SK-N-SH (cell line): ENCODE data around the gene PCED1A. TPM values are rescaled to one million over a fixed set of nuclear protein-coding genes. Genes with fewer than 3 reads are reported as not detected.

ENCODE experiments used
- CTCF ChIA-PET: fragments of 300-600, 350-600 bp; formaldehyde crosslinking; extraction: SDS; loops from one replicate; lab custom pipeline; 2021; lab: Yijun Ruan, JAX
- POLR2A ChIA-PET: fragments of 350-600 bp; sonication (Branson Sonifier 250); formaldehyde crosslinking; extraction: SDS; loops from one replicate; lab custom pipeline; 2020; ENCODE audit warnings: antibody characterized with exemption, inconsistent platforms; lab: Yijun Ruan, JAX
- DNase-seq: peaks from one replicate; pipeline ENCODE4 v3.0.0; 2012
- H2AFZ ChIP-seq: fragments of 200-600 bp; sonication (generic); 2 replicates; pipeline ENCODE4 v1.8.1; 2016; ENCODE audit warnings: antibody characterized with exemption, mild to moderate bottlenecking, low read depth
- H3F3A ChIP-seq: fragments of 200-600 bp; sonication (generic); replicated peaks from 2 replicates; pipeline ENCODE3; 2016; ENCODE audit warnings: antibody characterized with exemption, mild to moderate bottlenecking; ENCODE audit not compliant: insufficient read depth
- H3K27ac ChIP-seq, 2 experiments: fragments of 200-500 bp in 1 of 2; fragments of 200-600 bp in 1 of 2; sonication (Bioruptor generic) in 1 of 2; sonication (generic), shearing (Covaris generic) in 1 of 2; 2 replicates each; pipeline versions ENCODE4 v1.5.1 to v1.6.1; 2014 to 2016; ENCODE audit warnings: low read depth in 2 of 2, inconsistent platforms in 1 of 2, low read length in 1 of 2, mild to moderate bottlenecking in 1 of 2, mixed read lengths in 1 of 2
- H3K27me3 ChIP-seq: fragments of 200-600 bp; sonication (generic), shearing (Covaris generic); 2 replicates; pipeline ENCODE4 v1.6.1; 2016; ENCODE audit warnings: mixed run types; ENCODE audit not compliant: insufficient read depth
- H3K36me3 ChIP-seq, 2 experiments: fragments of 200-500 bp in 1 of 2; fragments of 200-600 bp in 1 of 2; sonication (Bioruptor generic) in 1 of 2; sonication (generic) in 1 of 2; replicated peaks in 1 of 2; 2 replicates each; pipeline versions ENCODE3 to v1.5.1; 2014 to 2016; ENCODE audit warnings: low read length in 1 of 2, mild to moderate bottlenecking in 1 of 2; ENCODE audit not compliant: insufficient read depth in 2 of 2, control insufficient read depth in 1 of 2
- H3K4me1 ChIP-seq, 2 experiments: fragments of 200-500 bp in 1 of 2; fragments of 200-600 bp in 1 of 2; sonication (Bioruptor generic) in 1 of 2; sonication (generic), shearing (Covaris generic) in 1 of 2; 2 replicates each; pipeline versions ENCODE4 v1.5.1 to v1.6.1; 2014 to 2016; ENCODE audit warnings: low read depth in 1 of 2, low read length in 1 of 2, mixed run types in 1 of 2; ENCODE audit not compliant: insufficient read depth in 2 of 2, control insufficient read depth in 1 of 2
- H3K4me2 ChIP-seq: fragments of 200-600 bp; sonication (generic), shearing (Covaris generic); 2 replicates; pipeline ENCODE4 v1.6.1; 2017; ENCODE audit warnings: mixed run types
- H3K4me3 ChIP-seq, 2 experiments: fragments of 200-500 bp in 1 of 2; fragments of 200-600 bp in 1 of 2; sonication (Bioruptor generic) in 1 of 2; sonication (generic), shearing (Covaris generic) in 1 of 2; 2 replicates each; pipeline versions ENCODE4 v1.5.1 to v1.8.1; 2014 to 2016; ENCODE audit warnings: low read depth in 2 of 2, inconsistent platforms in 1 of 2, low read length in 1 of 2, mild to moderate bottlenecking in 1 of 2, mixed read lengths in 1 of 2, moderate library complexity in 1 of 2
- H3K79me2 ChIP-seq: fragments of 200-600 bp; sonication (generic); 2 replicates; pipeline ENCODE4 v1.8.1; 2017; ENCODE audit warnings: mild to moderate bottlenecking; ENCODE audit not compliant: insufficient read depth
- H3K9ac ChIP-seq: fragments of 200-600 bp; sonication (generic); 2 replicates; pipeline ENCODE4 v1.6.1; 2017; ENCODE audit warnings: mixed run types
- H3K9me2 ChIP-seq: fragments of 200-600 bp; sonication (generic); 2 replicates; pipeline ENCODE4 v1.6.1; 2017; ENCODE audit warnings: mixed run types
- H3K9me3 ChIP-seq: fragments of 200-600 bp; sonication (generic); 2 replicates; pipeline ENCODE4 v1.6.1; 2017; ENCODE audit warnings: mixed run types, mild to moderate bottlenecking, moderate library complexity
- H4K20me1 ChIP-seq: fragments of 200-600 bp; sonication (generic); 2 replicates; pipeline ENCODE4 v1.6.1; 2017; ENCODE audit warnings: mild to moderate bottlenecking, mixed run types; ENCODE audit not compliant: insufficient read depth
- EZH2phosphoT487 ChIP-seq: fragments of 200-600 bp; sonication (generic); IDR thresholded peaks from 2 replicates; pipeline ENCODE4 v1.6.1; 2017; ENCODE audit warnings: low read depth, mixed run types, mild to moderate bottlenecking, antibody characterized with exemption, moderate library complexity, borderline replicate concordance
- FOXM1 ChIP-seq: IDR thresholded peaks from 2 replicates; pipeline ENCODE4 v1.4.0; 2012; ENCODE audit warnings: low read depth, mild to moderate bottlenecking
- NRF1 ChIP-seq: IDR thresholded peaks from 2 replicates; pipeline ENCODE4 v1.6.1; 2012; ENCODE audit warnings: low read depth, mild to moderate bottlenecking, low read length
- POLR2AphosphoS5 ChIP-seq: IDR thresholded peaks from 2 replicates; pipeline ENCODE4 v1.6.1; 2012; ENCODE audit warnings: low read depth, low read length
- RAD21 ChIP-seq: IDR thresholded peaks from 2 replicates; pipeline ENCODE4 v1.6.1; 2012; ENCODE audit warnings: mild to moderate bottlenecking, low read length
- RFX5 ChIP-seq: IDR thresholded peaks from 2 replicates; pipeline ENCODE4 v1.6.1; 2012; ENCODE audit warnings: mild to moderate bottlenecking, improper control_type of control experiment, low read length
- TEAD4 ChIP-seq: IDR thresholded peaks from 2 replicates; pipeline ENCODE4 v1.4.0; 2012; ENCODE audit warnings: mild to moderate bottlenecking, borderline replicate concordance; ENCODE audit not compliant: insufficient read depth
- WGBS: methylation state at CpG from one replicate; pipeline ENCODE4 v1.1.6; 2017; ENCODE audit warnings: low lambda C conversion rate; 5-methylcytosine and 5-hydroxymethylcytosine counted together
- polyA plus RNA-seq, 3 experiments: library from polyadenylated mRNA; depleted of rRNA; stranded (reverse); fragments of >200 nt; gene quantifications; 2 replicates each; pipeline ENCODE4 v1.2.3, GENCODE V29; 2012
- TF ChIP-seq, protein P1 (sequence below): fragments of 150-350 bp; IDR thresholded peaks from 2 replicates; pipeline ENCODE4 v1.6.1; 2017; ENCODE audit warnings: antibody characterized with exemption, low read length, low read depth, borderline replicate concordance
- TF ChIP-seq, protein P2 (sequence below): IDR thresholded peaks from 2 replicates; pipeline ENCODE4 v1.4.0; 2012; ENCODE audit warnings: low read depth, borderline replicate concordance
- TF ChIP-seq, protein P3 (sequence below): IDR thresholded peaks from 2 replicates; pipeline ENCODE4 v1.4.0; 2012; ENCODE audit warnings: low read depth
- TF ChIP-seq, protein P4 (sequence below): fragments of 200-600 bp; sonication (generic); IDR thresholded peaks from 2 replicates; pipeline ENCODE4 v1.6.1; 2017; ENCODE audit warnings: antibody characterized with exemption, mild to moderate bottlenecking, moderate library complexity
- TF ChIP-seq, protein P5 (sequence below): IDR thresholded peaks from 2 replicates; pipeline ENCODE4 v1.6.1; 2012; ENCODE audit warnings: mild to moderate bottlenecking, low read depth, low read length, moderate library complexity

Gene PCED1A
- polyA plus RNA-seq, 1 of the 3 experiments (the other 2 are of a cell fraction): 65.2 TPM

DNA sequence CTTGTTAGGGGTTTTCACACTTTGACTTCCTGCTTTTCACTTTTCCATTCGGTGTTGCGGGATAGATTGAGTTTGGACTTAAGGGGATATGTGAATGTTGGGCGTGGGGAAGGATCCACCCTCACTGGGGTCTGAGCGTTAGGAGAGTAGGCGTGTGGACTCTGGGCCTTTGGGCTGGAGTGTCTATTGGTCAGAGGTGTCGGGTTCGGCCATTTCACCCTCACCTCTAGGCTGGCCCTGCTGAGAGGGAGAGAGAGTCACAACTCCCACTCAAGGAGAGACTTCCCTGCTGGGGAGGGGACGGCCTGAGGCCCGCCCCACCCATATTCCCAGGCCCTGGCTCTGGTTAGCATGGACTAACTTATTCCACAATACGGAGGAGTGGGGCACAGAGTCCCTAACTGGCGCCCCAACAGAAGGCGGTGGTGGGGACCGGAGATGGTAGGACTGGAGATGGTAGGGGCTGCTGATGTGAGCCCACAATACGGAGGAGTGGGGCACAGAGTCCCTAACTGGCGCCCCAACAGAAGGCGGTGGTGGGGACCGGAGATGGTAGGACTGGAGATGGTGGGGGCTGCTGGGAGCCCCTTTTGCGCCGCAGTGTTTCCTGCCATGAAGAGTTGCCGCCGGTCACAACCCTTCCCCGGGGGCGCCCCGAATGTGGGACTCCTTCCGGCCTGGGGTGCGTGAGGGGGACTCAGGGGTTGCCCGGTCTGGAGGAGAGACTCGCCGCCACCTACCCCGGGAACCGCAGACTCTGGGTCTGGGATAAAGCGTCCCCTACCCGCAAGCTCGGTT, 31.4 kb upstream of the PCED1A start:
- peak; percentile 68 for DNase-seq
- Histone ChIP-seq H3K79me2 (peaks cover 33% of the 10 kb centered on the region), H3K9ac (no peak overlapping the region), H3K4me3 (peak overlapping the region; percentile 89 to 98), H3K9me3 (no peaks in the 10 kb centered on the region), H3K36me3 (peaks cover 0 to 3% of the 10 kb centered on the region in 2 experiments), H4K20me1 (peaks cover 4% of the 10 kb centered on the region; the same call in 1 of the 2 replicates), H2AFZ (peak overlapping the region; percentile 94; the same call in 1 of the 2 replicates), H3K4me2 (peak overlapping the region; percentile 97), H3K27ac (no peak overlapping the region), H3K9me2 (no peaks in the 10 kb centered on the region), H3K4me1 (peaks cover 13 to 22% of the 10 kb centered on the region in 2 experiments), H3F3A (peaks cover 20% of the 10 kb centered on the region), H3K27me3 (no peaks in the 10 kb centered on the region)
- 83% methylated on average over 17 of the region's 34 CpGs for WGBS
- TF ChIP-seq POLR2AphosphoS5 (no peak), NRF1 (no peak), TEAD4 (no peak), RFX5 (no peak), EZH2phosphoT487 (no peak), RAD21 (no peak), FOXM1 (no peak)
- TF ChIP-seq, protein P1, sequence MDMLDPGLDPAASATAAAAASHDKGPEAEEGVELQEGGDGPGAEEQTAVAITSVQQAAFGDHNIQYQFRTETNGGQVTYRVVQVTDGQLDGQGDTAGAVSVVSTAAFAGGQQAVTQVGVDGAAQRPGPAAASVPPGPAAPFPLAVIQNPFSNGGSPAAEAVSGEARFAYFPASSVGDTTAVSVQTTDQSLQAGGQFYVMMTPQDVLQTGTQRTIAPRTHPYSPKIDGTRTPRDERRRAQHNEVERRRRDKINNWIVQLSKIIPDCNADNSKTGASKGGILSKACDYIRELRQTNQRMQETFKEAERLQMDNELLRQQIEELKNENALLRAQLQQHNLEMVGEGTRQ: no peak
- TF ChIP-seq, protein P2, sequence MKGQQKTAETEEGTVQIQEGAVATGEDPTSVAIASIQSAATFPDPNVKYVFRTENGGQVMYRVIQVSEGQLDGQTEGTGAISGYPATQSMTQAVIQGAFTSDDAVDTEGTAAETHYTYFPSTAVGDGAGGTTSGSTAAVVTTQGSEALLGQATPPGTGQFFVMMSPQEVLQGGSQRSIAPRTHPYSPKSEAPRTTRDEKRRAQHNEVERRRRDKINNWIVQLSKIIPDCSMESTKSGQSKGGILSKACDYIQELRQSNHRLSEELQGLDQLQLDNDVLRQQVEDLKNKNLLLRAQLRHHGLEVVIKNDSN: no peak
- TF ChIP-seq, protein P3, sequence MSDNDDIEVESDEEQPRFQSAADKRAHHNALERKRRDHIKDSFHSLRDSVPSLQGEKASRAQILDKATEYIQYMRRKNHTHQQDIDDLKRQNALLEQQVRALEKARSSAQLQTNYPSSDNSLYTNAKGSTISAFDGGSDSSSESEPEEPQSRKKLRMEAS: no peak
- TF ChIP-seq, protein P4, sequence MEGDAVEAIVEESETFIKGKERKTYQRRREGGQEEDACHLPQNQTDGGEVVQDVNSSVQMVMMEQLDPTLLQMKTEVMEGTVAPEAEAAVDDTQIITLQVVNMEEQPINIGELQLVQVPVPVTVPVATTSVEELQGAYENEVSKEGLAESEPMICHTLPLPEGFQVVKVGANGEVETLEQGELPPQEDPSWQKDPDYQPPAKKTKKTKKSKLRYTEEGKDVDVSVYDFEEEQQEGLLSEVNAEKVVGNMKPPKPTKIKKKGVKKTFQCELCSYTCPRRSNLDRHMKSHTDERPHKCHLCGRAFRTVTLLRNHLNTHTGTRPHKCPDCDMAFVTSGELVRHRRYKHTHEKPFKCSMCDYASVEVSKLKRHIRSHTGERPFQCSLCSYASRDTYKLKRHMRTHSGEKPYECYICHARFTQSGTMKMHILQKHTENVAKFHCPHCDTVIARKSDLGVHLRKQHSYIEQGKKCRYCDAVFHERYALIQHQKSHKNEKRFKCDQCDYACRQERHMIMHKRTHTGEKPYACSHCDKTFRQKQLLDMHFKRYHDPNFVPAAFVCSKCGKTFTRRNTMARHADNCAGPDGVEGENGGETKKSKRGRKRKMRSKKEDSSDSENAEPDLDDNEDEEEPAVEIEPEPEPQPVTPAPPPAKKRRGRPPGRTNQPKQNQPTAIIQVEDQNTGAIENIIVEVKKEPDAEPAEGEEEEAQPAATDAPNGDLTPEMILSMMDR: no peak
- TF ChIP-seq, protein P5, sequence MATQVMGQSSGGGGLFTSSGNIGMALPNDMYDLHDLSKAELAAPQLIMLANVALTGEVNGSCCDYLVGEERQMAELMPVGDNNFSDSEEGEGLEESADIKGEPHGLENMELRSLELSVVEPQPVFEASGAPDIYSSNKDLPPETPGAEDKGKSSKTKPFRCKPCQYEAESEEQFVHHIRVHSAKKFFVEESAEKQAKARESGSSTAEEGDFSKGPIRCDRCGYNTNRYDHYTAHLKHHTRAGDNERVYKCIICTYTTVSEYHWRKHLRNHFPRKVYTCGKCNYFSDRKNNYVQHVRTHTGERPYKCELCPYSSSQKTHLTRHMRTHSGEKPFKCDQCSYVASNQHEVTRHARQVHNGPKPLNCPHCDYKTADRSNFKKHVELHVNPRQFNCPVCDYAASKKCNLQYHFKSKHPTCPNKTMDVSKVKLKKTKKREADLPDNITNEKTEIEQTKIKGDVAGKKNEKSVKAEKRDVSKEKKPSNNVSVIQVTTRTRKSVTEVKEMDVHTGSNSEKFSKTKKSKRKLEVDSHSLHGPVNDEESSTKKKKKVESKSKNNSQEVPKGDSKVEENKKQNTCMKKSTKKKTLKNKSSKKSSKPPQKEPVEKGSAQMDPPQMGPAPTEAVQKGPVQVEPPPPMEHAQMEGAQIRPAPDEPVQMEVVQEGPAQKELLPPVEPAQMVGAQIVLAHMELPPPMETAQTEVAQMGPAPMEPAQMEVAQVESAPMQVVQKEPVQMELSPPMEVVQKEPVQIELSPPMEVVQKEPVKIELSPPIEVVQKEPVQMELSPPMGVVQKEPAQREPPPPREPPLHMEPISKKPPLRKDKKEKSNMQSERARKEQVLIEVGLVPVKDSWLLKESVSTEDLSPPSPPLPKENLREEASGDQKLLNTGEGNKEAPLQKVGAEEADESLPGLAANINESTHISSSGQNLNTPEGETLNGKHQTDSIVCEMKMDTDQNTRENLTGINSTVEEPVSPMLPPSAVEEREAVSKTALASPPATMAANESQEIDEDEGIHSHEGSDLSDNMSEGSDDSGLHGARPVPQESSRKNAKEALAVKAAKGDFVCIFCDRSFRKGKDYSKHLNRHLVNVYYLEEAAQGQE: no peak
- CTCF ChIA-PET: interaction anchor here (1.0 to 1.5 kb wide), 8 partner anchors 7 to 350 kb away, joined by 3 to 5 read pairs (median 3); no protein-coding TSS in a partner anchor
- POLR2A ChIA-PET: interaction anchor here (1.0 to 1.1 kb wide), 2 partner anchors 71 to 220 kb away, joined by 3 to 4 read pairs; partner anchors contain the start of genes CPXM1 and NOP56
